GM19240 (cell line): ENCODE measurements around the gene UGT1A8.

Experiments used
- DNase-seq: peaks from one replicate; pipeline ENCODE4 v3.0.0; 2011; ENCODE audit warnings: low spot score; ENCODE audit not compliant: insufficient read length

UGT1A8 gene

GRCh38 chr2:233764264-233764663 lies 146.8 kb downstream of the UGT1A8 start:
- no peak for DNase-seq

- DNase-seq, result no peak
Observed at GRCh38 chr2:233764761-233765160, 147.3 kb downstream of the UGT1A8 start.

GRCh38 chr2:233766416-233766815 lies 149.0 kb downstream of the UGT1A8 start:
- DNase-seq, result no peak

GRCh38 chr2:233768076-233768475 lies 150.6 kb downstream of the UGT1A8 start:
- DNase-seq, result no peak

- no peak for DNase-seq
Observed at GRCh38 chr2:233769260-233769659, 151.8 kb downstream of the UGT1A8 start.

- DNase-seq, result no peak
Observed at GRCh38 chr2:233772153-233772552, 154.7 kb downstream of the UGT1A8 start.

- DNase-seq, result no peak
Observed at GRCh38 chr2:233772583-233772982, 155.2 kb downstream of the UGT1A8 start.

- DNase-seq, result no peak
Observed at GRCh38 chr2:233773854-233774253, 156.4 kb downstream of the UGT1A8 start.

- no peak for DNase-seq
Observed at GRCh38 chr2:233775414-233775813, 158.0 kb downstream of the UGT1A8 start.

GRCh38 chr2:233778030-233778429 lies 160.6 kb downstream of the UGT1A8 start, which contains the start of gene MROH2A:
Gene MROH2A, plus strand, starts transcription at chr2:233778330. Its CDS starts 1,029 bp downstream, at chr2:233779359.
- no peak for DNase-seq

GRCh38 chr2:233779722-233780121 lies 162.3 kb downstream of the UGT1A8 start:
- DNase-seq, result no peak

GRCh38 chr2:233780771-233781170 lies 163.3 kb downstream of the UGT1A8 start:
- DNase-seq, result no peak

- DNase-seq, result no peak
Observed at GRCh38 chr2:233789554-233789953, 172.1 kb downstream of the UGT1A8 start.

- DNase-seq, result no peak
Observed at GRCh38 chr2:233791151-233791882, 173.9 kb downstream of the UGT1A8 start.

- no peak for DNase-seq
Observed at GRCh38 chr2:233791883-233792329, 174.5 kb downstream of the UGT1A8 start.

- no peak for DNase-seq
Observed at GRCh38 chr2:233792720-233793119, 175.3 kb downstream of the UGT1A8 start.

- DNase-seq, result no peak
Observed at GRCh38 chr2:233793465-233794127, 176.2 kb downstream of the UGT1A8 start.

GRCh38 chr2:233794128-233794658 lies 176.8 kb downstream of the UGT1A8 start:
- no peak for DNase-seq

- DNase-seq, result no peak
Observed at GRCh38 chr2:233795735-233796171, 178.3 kb downstream of the UGT1A8 start.

- no peak for DNase-seq
Observed at GRCh38 chr2:233796254-233796653, 178.8 kb downstream of the UGT1A8 start.

- no peak for DNase-seq
Observed at GRCh38 chr2:233798335-233799086, 181.1 kb downstream of the UGT1A8 start.
